SJCRH30 (cell line): ENCODE data around the gene TOLLIP. TPM values are rescaled to one million over a fixed set of nuclear protein-coding genes. Genes with fewer than 3 reads are reported as not detected.
"Not testable (repeated sequence)": the region's sequence is repeated elsewhere in the genome, so short reads cannot be mapped to it uniquely, and the experiment has no call there.

Experiments used
- DNase-seq, 2 experiments: peaks; one replicate each; pipeline ENCODE4 v3.0.0-alpha.2; 2015 to 2020
- H3K27ac ChIP-seq: fragments of 250-450 bp; sonication (Bioruptor Pico); 2 replicates; pipeline ENCODE4 v1.5.1; 2020; ENCODE audit warnings: mild to moderate bottlenecking, moderate library complexity
- H3K27me3 ChIP-seq: fragments of 250-450 bp; sonication (Bioruptor Pico); 2 replicates; pipeline ENCODE4 v1.5.1; 2020; ENCODE audit warnings: mild to moderate bottlenecking, moderate library complexity
- H3K36me3 ChIP-seq: fragments of 250-450 bp; sonication (Bioruptor Pico); 2 replicates; pipeline ENCODE4 v1.5.1; 2020; ENCODE audit warnings: mild to moderate bottlenecking, moderate library complexity
- H3K4me1 ChIP-seq: fragments of 250-450 bp; sonication (Bioruptor Pico); 2 replicates; pipeline ENCODE4 v1.5.1; 2020; ENCODE audit warnings: mild to moderate bottlenecking, moderate library complexity
- H3K4me3 ChIP-seq: fragments of 250-450 bp; sonication (Bioruptor Pico); 2 replicates; pipeline ENCODE4 v1.5.1; 2020; ENCODE audit warnings: mild to moderate bottlenecking, moderate library complexity
- H3K9me3 ChIP-seq: fragments of 250-450 bp; sonication (Bioruptor Pico); replicated peaks from 2 replicates; pipeline ENCODE4 v1.5.1; 2020; ENCODE audit warnings: mild to moderate bottlenecking, moderate library complexity
- total RNA-seq: library from RNA; depleted of rRNA; stranded (reverse); fragments of >200 nt; shearing (Covaris generic); gene quantifications from 2 replicates; pipeline ENCODE4 v1.2.3, GENCODE V29; 2014

TOLLIP gene
- total RNA-seq, 1 experiment from 2014 or later = 20.5 TPM

DNA sequence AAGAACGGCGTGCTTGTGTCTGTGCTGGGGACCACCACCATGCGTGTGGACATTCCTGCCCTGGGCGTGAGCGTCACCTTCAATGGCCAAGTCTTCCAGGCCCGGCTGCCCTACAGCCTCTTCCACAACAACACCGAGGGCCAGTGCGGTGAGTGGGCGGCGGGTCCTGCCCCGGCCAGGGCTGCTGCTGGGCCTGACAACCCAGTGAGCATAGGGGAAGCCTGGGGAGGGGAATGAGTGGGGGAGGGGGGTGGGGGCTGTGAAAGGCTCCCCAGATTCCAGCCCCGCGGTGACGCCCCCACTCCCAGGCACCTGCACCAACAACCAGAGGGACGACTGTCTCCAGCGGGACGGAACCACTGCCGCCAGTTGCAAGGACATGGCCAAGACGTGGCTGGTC, 54.7 kb downstream of the TOLLIP start:
- no peaks in the 10 kb centered on the region for H3K36me3 ChIP-seq
- H3K9me3 ChIP-seq = no peaks in the 10 kb centered on the region
- no peak overlapping the region for H3K27ac ChIP-seq
- H3K4me3 ChIP-seq = no peak overlapping the region
- H3K4me1 ChIP-seq = no peaks in the 10 kb centered on the region
- no peaks in the 10 kb centered on the region for H3K27me3 ChIP-seq
- DNase-seq = no peak

DNA sequence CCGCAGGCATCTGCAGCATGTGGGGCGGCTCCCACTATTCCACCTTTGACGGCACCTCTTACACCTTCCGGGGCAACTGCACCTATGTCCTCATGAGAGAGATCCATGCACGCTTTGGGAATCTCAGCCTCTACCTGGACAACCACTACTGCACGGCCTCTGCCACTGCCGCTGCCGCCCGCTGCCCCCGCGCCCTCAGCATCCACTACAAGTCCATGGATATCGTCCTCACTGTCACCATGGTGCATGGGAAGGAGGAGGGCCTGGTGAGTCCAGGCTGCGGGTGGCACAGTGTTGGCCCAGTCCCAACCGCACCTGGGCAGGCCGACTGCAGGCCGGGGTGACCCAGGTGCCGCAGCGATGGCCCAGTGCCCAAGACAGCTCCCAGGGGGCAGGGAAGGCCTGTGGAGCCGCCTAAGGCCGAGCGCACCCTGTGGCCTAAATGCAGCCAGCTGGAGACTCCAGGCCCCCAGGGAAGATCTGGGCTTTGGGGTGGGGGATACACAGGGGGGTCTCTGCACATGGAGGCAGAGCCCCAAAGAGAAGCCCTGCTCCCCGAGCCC, 55.3 kb downstream of the TOLLIP start:
- Histone ChIP-seq H3K9me3 (no peaks in the 10 kb centered on the region), H3K27ac (no peak overlapping the region), H3K36me3 (no peaks in the 10 kb centered on the region), H3K4me1 (no peaks in the 10 kb centered on the region), H3K4me3 (no peak overlapping the region), H3K27me3 (no peaks in the 10 kb centered on the region)
- no peak for DNase-seq

DNA sequence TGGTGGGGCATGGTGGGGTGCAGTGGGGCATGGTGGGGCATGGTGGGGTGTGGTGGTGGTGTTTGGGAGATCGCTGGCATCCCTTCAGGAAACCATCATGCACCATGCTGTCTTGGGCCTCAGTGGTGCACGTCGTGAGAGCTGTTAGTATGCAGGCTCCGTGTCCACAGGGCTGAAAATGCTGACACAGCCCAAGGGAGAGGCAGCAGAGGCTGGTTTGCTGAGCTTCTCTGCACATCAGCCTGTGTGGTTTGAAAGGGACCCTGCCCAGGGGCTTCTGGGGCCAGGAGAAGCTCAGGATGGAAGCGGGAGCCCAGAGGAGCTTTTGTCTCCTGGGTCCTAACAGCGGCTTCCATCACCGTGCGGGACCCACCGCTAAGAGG, 56.3 kb downstream of the TOLLIP start:
- no peaks in the 10 kb centered on the region for H3K27me3 ChIP-seq
- H3K36me3 ChIP-seq = no peaks in the 10 kb centered on the region
- H3K4me3 ChIP-seq = no peak overlapping the region
- no peak for DNase-seq
- H3K9me3 ChIP-seq = no peaks in the 10 kb centered on the region
- H3K27ac ChIP-seq = no peak overlapping the region
- H3K4me1 ChIP-seq = no peaks in the 10 kb centered on the region

DNA sequence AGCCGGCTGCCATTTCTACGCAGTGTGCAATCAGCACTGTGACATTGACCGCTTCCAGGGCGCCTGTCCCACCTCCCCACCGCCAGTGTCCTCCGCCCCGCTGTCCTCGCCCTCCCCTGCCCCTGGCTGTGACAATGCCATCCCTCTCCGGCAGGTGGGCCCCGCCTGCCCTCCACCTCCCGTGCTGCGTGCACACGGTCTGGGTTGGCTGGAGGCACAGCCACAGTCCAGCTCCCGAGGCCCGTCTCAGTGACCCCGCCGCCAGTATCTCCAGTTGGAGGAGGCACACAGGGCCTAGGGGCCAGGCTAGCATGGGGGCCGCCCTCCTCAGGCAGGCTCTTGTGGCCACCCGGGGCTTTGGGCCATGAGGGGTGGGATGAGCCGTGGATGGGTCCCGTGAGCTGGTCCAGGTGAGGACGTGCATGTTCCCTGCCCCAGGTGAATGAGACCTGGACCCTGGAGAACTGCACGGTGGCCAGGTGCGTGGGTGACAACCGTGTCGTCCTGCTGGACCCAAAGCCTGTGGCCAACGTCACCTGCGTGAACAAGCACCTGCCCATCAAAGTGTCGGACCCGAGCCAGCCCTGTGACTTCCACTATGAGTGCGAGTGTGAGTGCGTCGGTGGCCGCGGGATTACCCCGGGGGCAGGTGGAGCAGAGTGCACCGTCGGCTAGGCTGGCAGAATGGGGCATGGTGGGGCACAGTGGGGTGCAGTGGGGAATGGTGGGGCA, 56.9 kb downstream of the TOLLIP start:
- Histone ChIP-seq H3K4me3 (no peak overlapping the region), H3K9me3 (no peaks in the 10 kb centered on the region), H3K27me3 (no peaks in the 10 kb centered on the region), H3K36me3 (no peaks in the 10 kb centered on the region), H3K4me1 (no peaks in the 10 kb centered on the region), H3K27ac (no peak overlapping the region)
- no peak for DNase-seq

DNA sequence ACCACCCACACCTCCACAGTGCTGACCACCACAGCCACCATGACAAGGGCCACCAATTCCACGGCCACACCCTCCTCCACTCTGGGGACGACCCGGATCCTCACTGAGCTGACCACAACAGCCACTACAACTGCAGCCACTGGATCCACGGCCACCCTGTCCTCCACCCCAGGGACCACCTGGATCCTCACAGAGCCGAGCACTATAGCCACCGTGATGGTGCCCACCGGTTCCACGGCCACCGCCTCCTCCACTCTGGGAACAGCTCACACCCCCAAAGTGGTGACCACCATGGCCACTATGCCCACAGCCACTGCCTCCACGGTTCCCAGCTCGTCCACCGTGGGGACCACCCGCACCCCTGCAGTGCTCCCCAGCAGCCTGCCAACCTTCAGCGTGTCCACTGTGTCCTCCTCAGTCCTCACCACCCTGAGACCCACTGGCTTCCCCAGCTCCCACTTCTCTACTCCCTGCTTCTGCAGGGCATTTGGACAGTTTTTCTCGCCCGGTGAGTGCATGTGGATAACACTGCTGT, 58.1 kb downstream of the TOLLIP start:
- no peaks in the 10 kb centered on the region for H3K27me3 ChIP-seq
- no peak overlapping the region for H3K4me3 ChIP-seq
- no peak for DNase-seq
- H3K9me3 ChIP-seq = no peaks in the 10 kb centered on the region
- H3K27ac ChIP-seq = no peak overlapping the region
- no peaks in the 10 kb centered on the region for H3K4me1 ChIP-seq
- no peaks in the 10 kb centered on the region for H3K36me3 ChIP-seq

DNA sequence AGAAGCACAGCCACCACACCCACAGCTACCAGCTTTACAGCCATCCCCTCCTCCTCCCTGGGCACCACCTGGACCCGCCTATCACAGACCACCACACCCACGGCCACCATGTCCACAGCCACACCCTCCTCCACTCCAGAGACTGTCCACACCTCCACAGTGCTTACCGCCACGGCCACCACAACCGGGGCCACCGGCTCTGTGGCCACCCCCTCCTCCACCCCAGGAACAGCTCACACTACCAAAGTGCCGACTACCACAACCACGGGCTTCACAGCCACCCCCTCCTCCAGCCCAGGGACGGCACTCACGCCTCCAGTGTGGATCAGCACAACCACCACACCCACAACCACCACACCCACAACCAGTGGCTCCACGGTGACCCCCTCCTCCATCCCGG, 59.0 kb downstream of the TOLLIP start:
- not testable (repeated sequence) for H3K9me3 ChIP-seq, H3K27me3 ChIP-seq, DNase-seq, H3K4me3 ChIP-seq, H3K36me3 ChIP-seq, H3K4me1 ChIP-seq, H3K27ac ChIP-seq

DNA sequence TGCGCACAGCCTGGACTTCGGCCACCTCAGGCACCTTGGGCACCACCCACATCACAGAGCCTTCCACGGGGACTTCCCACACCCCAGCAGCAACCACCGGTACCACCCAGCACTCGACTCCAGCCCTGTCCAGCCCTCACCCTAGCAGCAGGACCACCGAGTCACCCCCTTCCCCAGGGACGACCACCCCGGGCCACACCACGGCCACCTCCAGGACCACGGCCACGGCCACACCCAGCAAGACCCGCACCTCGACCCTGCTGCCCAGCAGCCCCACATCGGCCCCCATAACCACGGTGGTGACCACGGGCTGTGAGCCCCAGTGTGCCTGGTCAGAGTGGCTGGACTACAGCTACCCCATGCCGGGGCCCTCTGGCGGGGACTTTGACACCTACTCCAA, 60.5 kb downstream of the TOLLIP start:
- H3K9me3 ChIP-seq, H3K27me3 ChIP-seq, H3K36me3 ChIP-seq, H3K27ac ChIP-seq, H3K4me1 ChIP-seq, DNase-seq, H3K4me3 ChIP-seq: not testable (repeated sequence)

DNA sequence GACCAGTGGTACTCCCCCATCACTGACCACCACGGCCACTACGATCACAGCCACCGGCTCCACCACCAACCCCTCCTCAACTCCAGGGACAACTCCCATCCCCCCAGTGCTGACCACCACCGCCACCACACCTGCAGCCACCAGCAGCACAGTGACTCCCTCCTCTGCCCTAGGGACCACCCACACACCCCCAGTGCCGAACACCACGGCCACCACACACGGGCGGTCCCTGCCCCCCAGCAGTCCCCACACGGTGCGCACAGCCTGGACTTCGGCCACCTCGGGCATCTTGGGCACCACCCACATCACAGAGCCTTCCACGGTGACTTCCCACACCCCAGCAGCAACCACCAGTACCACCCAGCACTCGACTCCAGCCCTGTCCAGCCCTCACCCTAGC, 62.4 kb downstream of the TOLLIP start:
- DNase-seq, H3K36me3 ChIP-seq, H3K4me1 ChIP-seq, H3K27me3 ChIP-seq, H3K4me3 ChIP-seq, H3K9me3 ChIP-seq, H3K27ac ChIP-seq: not testable (repeated sequence)

DNA sequence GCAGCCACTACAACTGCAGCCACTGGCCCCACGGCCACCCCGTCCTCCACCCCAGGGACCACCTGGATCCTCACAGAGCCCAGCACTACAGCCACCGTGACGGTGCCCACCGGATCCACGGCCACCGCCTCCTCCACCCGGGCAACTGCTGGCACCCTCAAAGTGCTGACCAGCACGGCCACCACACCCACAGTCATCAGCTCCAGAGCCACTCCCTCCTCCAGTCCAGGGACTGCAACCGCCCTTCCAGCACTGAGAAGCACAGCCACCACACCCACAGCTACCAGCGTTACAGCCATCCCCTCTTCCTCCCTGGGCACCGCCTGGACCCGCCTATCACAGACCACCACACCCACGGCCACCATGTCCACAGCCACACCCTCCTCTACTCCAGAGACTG, 63.1 kb downstream of the TOLLIP start:
- not testable (repeated sequence) for H3K27ac ChIP-seq, H3K9me3 ChIP-seq, H3K4me1 ChIP-seq, H3K27me3 ChIP-seq, H3K36me3 ChIP-seq, DNase-seq, H3K4me3 ChIP-seq

DNA sequence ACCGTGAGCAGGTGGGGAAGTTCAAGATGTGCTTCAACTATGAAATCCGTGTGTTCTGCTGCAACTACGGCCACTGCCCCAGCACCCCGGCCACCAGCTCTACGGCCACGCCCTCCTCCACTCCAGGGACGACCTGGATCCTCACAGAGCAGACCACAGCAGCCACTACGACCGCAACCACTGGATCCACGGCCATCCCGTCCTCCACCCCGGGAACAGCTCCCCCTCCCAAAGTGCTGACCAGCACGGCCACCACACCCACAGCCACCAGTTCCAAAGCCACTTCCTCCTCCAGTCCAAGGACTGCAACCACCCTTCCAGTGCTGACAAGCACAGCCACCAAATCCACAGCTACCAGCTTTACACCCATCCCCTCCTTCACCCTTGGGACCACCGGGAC, 63.7 kb downstream of the TOLLIP start:
- H3K27me3 ChIP-seq, H3K36me3 ChIP-seq, H3K4me1 ChIP-seq, DNase-seq, H3K27ac ChIP-seq, H3K4me3 ChIP-seq, H3K9me3 ChIP-seq: not testable (repeated sequence)

DNA sequence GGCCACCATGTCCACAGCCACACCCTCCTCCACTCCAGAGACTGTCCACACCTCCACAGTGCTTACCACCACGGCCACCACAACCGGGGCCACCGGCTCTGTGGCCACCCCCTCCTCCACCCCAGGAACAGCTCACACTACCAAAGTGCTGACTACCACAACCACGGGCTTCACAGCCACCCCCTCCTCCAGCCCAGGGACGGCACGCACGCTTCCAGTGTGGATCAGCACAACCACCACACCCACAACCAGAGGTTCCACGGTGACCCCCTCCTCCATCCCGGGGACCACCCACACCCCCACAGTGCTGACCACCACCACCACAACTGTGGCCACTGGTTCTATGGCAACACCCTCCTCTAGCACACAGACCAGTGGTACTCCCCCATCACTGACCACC, 64.9 kb downstream of the TOLLIP start:
- H3K27me3 ChIP-seq, H3K27ac ChIP-seq, H3K9me3 ChIP-seq, H3K36me3 ChIP-seq, H3K4me3 ChIP-seq, H3K4me1 ChIP-seq, DNase-seq: not testable (repeated sequence)

DNA sequence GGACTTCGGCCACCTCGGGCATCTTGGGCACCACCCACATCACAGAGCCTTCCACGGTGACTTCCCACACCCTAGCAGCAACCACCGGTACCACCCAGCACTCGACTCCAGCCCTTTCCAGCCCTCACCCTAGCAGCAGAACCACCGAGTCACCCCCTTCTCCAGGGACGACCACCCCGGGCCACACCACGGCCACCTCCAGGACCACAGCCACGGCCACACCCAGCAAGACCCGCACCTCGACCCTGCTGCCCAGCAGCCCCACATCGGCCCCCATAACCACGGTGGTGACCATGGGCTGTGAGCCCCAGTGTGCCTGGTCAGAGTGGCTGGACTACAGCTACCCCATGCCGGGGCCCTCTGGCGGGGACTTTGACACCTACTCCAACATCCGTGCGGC, 65.9 kb downstream of the TOLLIP start:
- not testable (repeated sequence) for H3K27me3 ChIP-seq

DNA sequence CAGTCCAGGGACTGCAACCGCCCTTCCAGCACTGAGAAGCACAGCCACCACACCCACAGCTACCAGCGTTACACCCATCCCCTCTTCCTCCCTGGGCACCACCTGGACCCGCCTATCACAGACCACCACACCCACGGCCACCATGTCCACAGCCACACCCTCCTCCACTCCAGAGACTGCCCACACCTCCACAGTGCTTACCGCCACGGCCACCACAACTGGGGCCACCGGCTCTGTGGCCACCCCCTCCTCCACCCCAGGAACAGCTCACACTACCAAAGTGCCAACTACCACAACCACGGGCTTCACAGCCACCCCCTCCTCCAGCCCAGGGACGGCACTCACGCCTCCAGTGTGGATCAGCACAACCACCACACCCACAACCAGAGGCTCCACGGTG, 66.7 kb downstream of the TOLLIP start:
- not testable (repeated sequence) for H3K4me1 ChIP-seq, DNase-seq, H3K27me3 ChIP-seq, H3K36me3 ChIP-seq, H3K4me3 ChIP-seq, H3K9me3 ChIP-seq, H3K27ac ChIP-seq

More for the DNA sequence above, 65.9 kb downstream of the TOLLIP start:
- not testable (repeated sequence) for H3K27ac ChIP-seq, DNase-seq, H3K4me3 ChIP-seq, H3K9me3 ChIP-seq, H3K36me3 ChIP-seq, H3K4me1 ChIP-seq

DNA sequence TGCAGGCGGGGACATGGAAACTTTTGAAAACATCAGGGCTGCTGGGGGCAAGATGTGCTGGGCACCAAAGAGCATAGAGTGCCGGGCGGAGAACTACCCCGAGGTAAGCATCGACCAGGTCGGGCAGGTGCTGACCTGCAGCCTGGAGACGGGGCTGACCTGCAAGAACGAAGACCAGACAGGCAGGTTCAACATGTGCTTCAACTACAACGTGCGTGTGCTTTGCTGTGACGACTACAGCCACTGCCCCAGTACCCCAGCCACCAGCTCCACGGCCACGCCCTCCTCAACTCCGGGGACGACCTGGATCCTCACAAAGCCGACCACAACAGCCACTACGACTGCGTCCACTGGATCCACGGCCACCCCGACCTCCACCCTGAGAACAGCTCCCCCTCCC, 67.1 kb downstream of the TOLLIP start:
- Histone ChIP-seq H3K27me3 (no peaks in the 10 kb centered on the region), H3K27ac (no peak overlapping the region), H3K36me3 (no peaks in the 10 kb centered on the region), H3K4me1 (no peaks in the 10 kb centered on the region), H3K9me3 (no peaks in the 10 kb centered on the region), H3K4me3 (no peak overlapping the region)
- no peak for DNase-seq

DNA sequence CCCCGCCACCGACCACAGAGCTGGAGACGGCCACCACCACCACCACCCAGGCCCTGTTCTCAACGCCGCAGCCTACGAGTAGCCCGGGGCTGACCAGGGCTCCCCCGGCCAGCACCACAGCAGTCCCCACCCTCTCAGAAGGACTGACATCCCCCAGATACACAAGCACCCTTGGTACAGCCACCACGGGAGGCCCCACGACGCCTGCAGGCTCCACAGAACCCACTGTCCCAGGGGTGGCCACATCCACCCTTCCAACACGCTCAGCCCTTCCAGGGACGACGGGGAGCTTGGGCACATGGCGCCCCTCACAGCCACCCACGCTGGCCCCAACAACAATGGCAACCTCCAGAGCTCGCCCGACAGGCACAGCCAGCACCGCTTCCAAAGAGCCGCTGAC, 67.7 kb downstream of the TOLLIP start:
- H3K36me3 ChIP-seq = no peaks in the 10 kb centered on the region
- no peak overlapping the region for H3K4me3 ChIP-seq
- no peak overlapping the region for H3K27ac ChIP-seq
- H3K4me1 ChIP-seq = no peaks in the 10 kb centered on the region
- no peak for DNase-seq
- H3K9me3 ChIP-seq = no peaks in the 10 kb centered on the region
- no peaks in the 10 kb centered on the region for H3K27me3 ChIP-seq

DNA sequence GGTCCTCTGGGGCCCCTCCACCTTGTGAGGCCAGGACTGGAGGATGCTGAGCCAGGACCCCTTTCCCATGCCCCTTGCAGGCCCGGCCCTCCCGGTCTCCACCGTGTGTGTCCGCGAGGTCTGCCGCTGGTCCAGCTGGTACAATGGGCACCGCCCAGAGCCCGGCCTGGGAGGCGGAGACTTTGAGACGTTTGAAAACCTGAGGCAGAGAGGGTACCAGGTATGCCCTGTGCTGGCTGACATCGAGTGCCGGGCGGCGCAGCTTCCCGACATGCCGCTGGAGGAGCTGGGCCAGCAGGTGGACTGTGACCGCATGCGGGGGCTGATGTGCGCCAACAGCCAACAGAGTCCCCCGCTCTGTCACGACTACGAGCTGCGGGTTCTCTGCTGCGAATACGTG, 68.7 kb downstream of the TOLLIP start:
- H3K4me1 ChIP-seq = no peaks in the 10 kb centered on the region
- no peaks in the 10 kb centered on the region for H3K9me3 ChIP-seq
- no peak for DNase-seq
- no peaks in the 10 kb centered on the region for H3K27me3 ChIP-seq
- H3K4me3 ChIP-seq = no peak overlapping the region
- H3K27ac ChIP-seq = no peak overlapping the region
- no peaks in the 10 kb centered on the region for H3K36me3 ChIP-seq
